ENCODE measurements around the gene CERS6.

CERS6 gene

GRCh38 chr2:168710754-168711467 is 254.8 kb downstream of the CERS6 start:
- TF ChIP-seq ISL1 (CRISPR knock-in tag; IDR thresholded peaks at IDR 0.05) (no peak), CREB5 (CRISPR knock-in tag; IDR thresholded peaks at IDR 0.05; ENCODE audit: low read depth) (no peak)
- ATAC-seq: no peak

GRCh38 chr2:168712053-168712452 is 256.0 kb downstream of the CERS6 start:
- ATAC-seq: no peak
- TF ChIP-seq ISL1 (CRISPR knock-in tag; IDR thresholded peaks at IDR 0.05) (no peak), CSRNP3 (CRISPR knock-in tag; IDR thresholded peaks at IDR 0.05) (no peak), TOX (CRISPR knock-in tag; IDR thresholded peaks at IDR 0.05; ENCODE audit: borderline replicate concordance) (no peak), RARB (CRISPR knock-in tag; IDR thresholded peaks at IDR 0.05) (no peak), SNAI2 (CRISPR knock-in tag; IDR thresholded peaks at IDR 0.05) (no peak)

- TF ChIP-seq PATZ1 (CRISPR knock-in tag; IDR thresholded peaks at IDR 0.05; ENCODE audit: borderline replicate concordance) (no peak), TCF4 (CRISPR knock-in tag; IDR thresholded peaks at IDR 0.05; ENCODE audit: borderline replicate concordance) (0 out of 2 replicates have a peak, but pooled peaks have one; percentile 29), ISL1 (CRISPR knock-in tag; IDR thresholded peaks at IDR 0.05) (peak; percentile 49)
- peak; percentile 46; the same call in 2 of the 3 replicates for ATAC-seq
Observed at GRCh38 chr2:168713325-168713724, 257.3 kb downstream of the CERS6 start.

- ATAC-seq: no peak
- TF ChIP-seq SNAI2 (CRISPR knock-in tag; IDR thresholded peaks at IDR 0.05) (no peak), CSDC2 (CRISPR knock-in tag; IDR thresholded peaks at IDR 0.05) (no peak), ZNF565 (CRISPR knock-in tag; conservative IDR thresholded peaks at IDR 0.05; ENCODE audit: low read depth) (no peak), CSRNP3 (CRISPR knock-in tag; IDR thresholded peaks at IDR 0.05) (no peak), ZFP3 (CRISPR knock-in tag; IDR thresholded peaks at IDR 0.05) (no peak), CREB5 (CRISPR knock-in tag; IDR thresholded peaks at IDR 0.05; ENCODE audit: low read depth) (no peak), GLIS3 (CRISPR knock-in tag; IDR thresholded peaks at IDR 0.05) (no peak), TSHZ2 (CRISPR knock-in tag; IDR thresholded peaks at IDR 0.05) (no peak)
Observed at GRCh38 chr2:168715849-168716248, 259.8 kb downstream of the CERS6 start.

- no peak for ATAC-seq
- no peak for TF ChIP-seq POU6F1 (CRISPR knock-in tag; IDR thresholded peaks at IDR 0.05; ENCODE audit: borderline replicate concordance, low read depth)
- TF ChIP-seq CSRNP3 (CRISPR knock-in tag; IDR thresholded peaks at IDR 0.05): no peak
- no peak for TF ChIP-seq RARB (CRISPR knock-in tag; IDR thresholded peaks at IDR 0.05)
- TF ChIP-seq ZNF8 (CRISPR knock-in tag; IDR thresholded peaks at IDR 0.05): no peak
- TF ChIP-seq PATZ1 (CRISPR knock-in tag; IDR thresholded peaks at IDR 0.05; ENCODE audit: borderline replicate concordance): no peak
- TF ChIP-seq GLIS3 (CRISPR knock-in tag; IDR thresholded peaks at IDR 0.05): no peak
- TF ChIP-seq SNAI2 (CRISPR knock-in tag; IDR thresholded peaks at IDR 0.05): no peak
Observed at GRCh38 chr2:168716839-168717238, 260.8 kb downstream of the CERS6 start.
